HCT116 (cell line): ENCODE results near the gene NCBP2. TPM values are rescaled to one million over a fixed set of nuclear protein-coding genes. Genes with fewer than 3 reads are reported as not detected.
A peak's percentile ranks its signal among the peaks of the same experiment; 100 is the strongest.

Source experiments
- ATAC-seq: fragments of 200-7000 bp; cut with Tn5 transposase; 2 replicates; pipeline ENCODE4 v1.9.1; 2020; ENCODE audit warnings: mild to moderate bottlenecking, moderate library complexity
- BruUV-seq: library from RNA; stranded (reverse); fragments of 400-500 nt; replicated peaks from 2 replicates; lab custom pipeline; 2021; lab: Mats Ljungman, UMichigan
- CTCF ChIA-PET: fragments of 300-600 bp; sonication (Branson Sonifier 250); formaldehyde crosslinking; loops from one replicate; lab custom pipeline; 2021; ENCODE audit warnings: antibody characterized with exemption; lab: Charles Lee
- POLR2A ChIA-PET: fragments of 300-600, 350-600 bp; sonication (Branson Sonifier 250); formaldehyde crosslinking; loops from one replicate; lab custom pipeline; 2021; ENCODE audit warnings: antibody characterized with exemption; lab: Charles Lee
- RAD21 ChIA-PET, 2 experiments: fragments of 300-600 bp; sonication (Branson Sonifier 250); formaldehyde crosslinking; loops; one replicate each; lab custom pipeline; 2023; ENCODE audit warnings: low total read pairs in 2 of 2; ENCODE audit not compliant: uncharacterized antibody in 2 of 2, unreplicated experiment in 2 of 2, low non-redundant PET in 1 of 2; lab: Charles Lee
- DNase-seq: peaks from one replicate; pipeline ENCODE4 v3.0.0-alpha.2; 2010; ENCODE audit warnings: low read depth, low spot score
- H2AFZ ChIP-seq: fragments of 200-600 bp; shearing (Covaris generic), sonication (generic); 2 replicates; pipeline ENCODE4 v1.6.1; 2017; ENCODE audit warnings: low read depth, mixed run types, mixed read lengths, antibody characterized with exemption, low read length; ENCODE audit not compliant: poor library complexity, severe bottlenecking
- H3K27ac ChIP-seq: 2 replicates; pipeline ENCODE4 v1.5.1; 2012; ENCODE audit warnings: low read depth, low read length
- H3K27me3 ChIP-seq: fragments of 200-600 bp; sonication (generic); 2 replicates; pipeline ENCODE4 v1.6.1; 2016; ENCODE audit warnings: mixed run types, low read length, mixed read lengths; ENCODE audit not compliant: insufficient read depth
- H3K36me3 ChIP-seq, 2 experiments: fragments of 200-500 bp in 1 of 2; fragments of 200-600 bp in 1 of 2; sonication (Bioruptor generic) in 1 of 2; sonication (generic) in 1 of 2; 2 replicates each; pipeline versions ENCODE4 v1.5.1 to v1.6.1; 2014 to 2016; ENCODE audit warnings: low read length in 2 of 2, inconsistent platforms in 1 of 2, mixed read lengths in 1 of 2, mixed run types in 1 of 2; ENCODE audit not compliant: insufficient read depth in 2 of 2, control insufficient read depth in 1 of 2
- H3K4me1 ChIP-seq, 2 experiments: fragments of 200-600 bp in 1 of 2; sonication (generic) in 1 of 2; 2 replicates each; pipeline versions ENCODE4 v1.5.1 to v1.6.1; 2012 to 2017; ENCODE audit warnings: low read length in 2 of 2, inconsistent platforms in 1 of 2, mild to moderate bottlenecking in 1 of 2, mixed read lengths in 1 of 2, mixed run types in 1 of 2, moderate library complexity in 1 of 2; ENCODE audit not compliant: insufficient read depth in 2 of 2, control insufficient read depth in 1 of 2
- H3K4me2 ChIP-seq: fragments of 200-600 bp; sonication (generic); 2 replicates; pipeline ENCODE4 v1.6.1; 2017; ENCODE audit warnings: mixed run types, low read length, mixed read lengths
- H3K4me3 ChIP-seq, 2 experiments: fragments of 200-600 bp in 1 of 2; sonication (generic) in 1 of 2; replicated peaks in 1 of 2; 2 replicates each; pipeline ENCODE4 v1.5.1; 2011 to 2016; ENCODE audit warnings: low read length in 2 of 2, control low read depth in 1 of 2, low read depth in 1 of 2, mild to moderate bottlenecking in 1 of 2, mixed read lengths in 1 of 2, mixed run types in 1 of 2
- H3K79me2 ChIP-seq: fragments of 200-600 bp; sonication (generic); 2 replicates; pipeline ENCODE4 v1.6.1; 2017; ENCODE audit warnings: mild to moderate bottlenecking, mixed run types, low read length, moderate library complexity, mixed read lengths; ENCODE audit not compliant: insufficient read depth
- H3K9ac ChIP-seq: fragments of 200-600 bp; sonication (generic); 2 replicates; pipeline ENCODE4 v1.6.1; 2016; ENCODE audit warnings: low read length, mixed read lengths
- H3K9me2 ChIP-seq: fragments of 200-600 bp; sonication (generic), shearing (Covaris generic); 2 replicates; pipeline ENCODE4 v1.6.1; 2017; ENCODE audit warnings: mixed run types, mild to moderate bottlenecking, moderate library complexity; ENCODE audit not compliant: insufficient read depth
- H3K9me3 ChIP-seq, 2 experiments: fragments of 200-500 bp in 1 of 2; fragments of 200-600 bp in 1 of 2; sonication (Bioruptor generic) in 1 of 2; sonication (generic) in 1 of 2; 2 replicates each; pipeline ENCODE4 v1.6.1; 2014 to 2017; ENCODE audit warnings: low read length in 2 of 2, mixed read lengths in 2 of 2, inconsistent platforms in 1 of 2, low read depth in 1 of 2, mild to moderate bottlenecking in 1 of 2, mixed run types in 1 of 2, moderate library complexity in 1 of 2; ENCODE audit not compliant: control insufficient read depth in 1 of 2, insufficient read depth in 1 of 2
- H4K20me1 ChIP-seq: fragments of 200-600 bp; sonication (generic), shearing (Covaris generic); 2 replicates; pipeline ENCODE4 v1.6.1; 2017; ENCODE audit warnings: mixed run types, mild to moderate bottlenecking, moderate library complexity; ENCODE audit not compliant: insufficient read depth
- CBX3 ChIP-seq: IDR thresholded peaks from 2 replicates; pipeline ENCODE4 v1.6.1; 2012; ENCODE audit warnings: low read depth
- CEBPB ChIP-seq: IDR thresholded peaks from 2 replicates; pipeline ENCODE4 v1.6.1; 2012; ENCODE audit warnings: low read depth
- FOSL1 ChIP-seq: IDR thresholded peaks from 2 replicates; pipeline ENCODE4 v1.6.1; 2012; ENCODE audit warnings: low read depth
- JUND ChIP-seq: IDR thresholded peaks from 2 replicates; pipeline ENCODE4 v1.6.1; 2012
- POLR2AphosphoS5 ChIP-seq: IDR thresholded peaks from 2 replicates; pipeline ENCODE4 v1.6.1; 2011; ENCODE audit warnings: mild to moderate bottlenecking, low read depth, low read length, moderate library complexity
- RAD21 ChIP-seq: IDR thresholded peaks from 2 replicates; pipeline ENCODE4 v1.6.1; 2012; ENCODE audit warnings: low read depth, mild to moderate bottlenecking
- SIN3A ChIP-seq: IDR thresholded peaks from 2 replicates; pipeline ENCODE4 v1.6.1; 2012; ENCODE audit warnings: low read depth
- SP1 ChIP-seq: IDR thresholded peaks from 2 replicates; pipeline ENCODE4 v1.6.1; 2012; ENCODE audit warnings: low read depth
- SRF ChIP-seq: IDR thresholded peaks from 2 replicates; pipeline ENCODE4 v1.6.1; 2012; ENCODE audit warnings: low read depth
- TCF7L2 ChIP-seq: IDR thresholded peaks from 2 replicates; pipeline ENCODE4 v1.7.0; 2011; ENCODE audit warnings: borderline replicate concordance, inconsistent platforms; ENCODE audit not compliant: insufficient read depth, insufficient read length; ENCODE audit errors: extremely low read depth
- YY1 ChIP-seq: IDR thresholded peaks from 2 replicates; pipeline ENCODE4 v1.6.1; 2011; ENCODE audit warnings: low read length, low read depth, moderate library complexity, mild to moderate bottlenecking; ENCODE audit not compliant: insufficient replicate concordance; ENCODE audit errors: extremely low read depth
- ZFX ChIP-seq: fragments of 450-650 bp; IDR thresholded peaks from 2 replicates; pipeline ENCODE4 v1.6.1; 2017
- ZNF274 ChIP-seq: fragments of 200-500 bp; sonication (Bioruptor generic); IDR thresholded peaks from 2 replicates; pipeline ENCODE4 v1.6.1; 2014; ENCODE audit warnings: mild to moderate bottlenecking, low read depth, low read length, inconsistent platforms
- intact Hi-C: fragments of 100-400 bp; cut with micrococcal nuclease; formaldehyde crosslinking; loops from 2 replicates; pipeline ENCODE4 v1.10.0; 2022
- total RNA-seq: library from RNA; stranded (reverse); gene quantifications from one replicate; pipeline ENCODE4 v1.2.1, GENCODE V29; 2021; ENCODE audit not compliant: unreplicated experiment
- TF ChIP-seq, protein P1 (sequence below): IDR thresholded peaks from 2 replicates; pipeline ENCODE4 v1.6.1; 2011; ENCODE audit warnings: mild to moderate bottlenecking, low read length, moderate library complexity; ENCODE audit not compliant: insufficient replicate concordance; ENCODE audit errors: extremely low read depth
- TF ChIP-seq, protein P2 (sequence below), 3 experiments: fragments of 200-600 bp in 1 of 3; sonication (generic) in 1 of 3; IDR thresholded peaks in 2 of 3; conservative IDR thresholded peaks in 1 of 3; 2 replicates each; pipeline ENCODE4 v1.5.1; 2012 to 2017; ENCODE audit warnings: low read depth in 2 of 3, low read length in 2 of 3, antibody characterized with exemption in 1 of 3, borderline replicate concordance in 1 of 3, control low read depth in 1 of 3, mild to moderate bottlenecking in 1 of 3, mixed read lengths in 1 of 3, mixed run types in 1 of 3, moderate library complexity in 1 of 3; ENCODE audit not compliant: insufficient read depth in 1 of 3
- TF ChIP-seq, protein P3 (sequence below): IDR thresholded peaks from 2 replicates; pipeline ENCODE4 v1.6.1; 2012

NCBP2 gene
- total RNA-seq, 1 experiment from 2014 or later: 82.4 TPM

DNA sequence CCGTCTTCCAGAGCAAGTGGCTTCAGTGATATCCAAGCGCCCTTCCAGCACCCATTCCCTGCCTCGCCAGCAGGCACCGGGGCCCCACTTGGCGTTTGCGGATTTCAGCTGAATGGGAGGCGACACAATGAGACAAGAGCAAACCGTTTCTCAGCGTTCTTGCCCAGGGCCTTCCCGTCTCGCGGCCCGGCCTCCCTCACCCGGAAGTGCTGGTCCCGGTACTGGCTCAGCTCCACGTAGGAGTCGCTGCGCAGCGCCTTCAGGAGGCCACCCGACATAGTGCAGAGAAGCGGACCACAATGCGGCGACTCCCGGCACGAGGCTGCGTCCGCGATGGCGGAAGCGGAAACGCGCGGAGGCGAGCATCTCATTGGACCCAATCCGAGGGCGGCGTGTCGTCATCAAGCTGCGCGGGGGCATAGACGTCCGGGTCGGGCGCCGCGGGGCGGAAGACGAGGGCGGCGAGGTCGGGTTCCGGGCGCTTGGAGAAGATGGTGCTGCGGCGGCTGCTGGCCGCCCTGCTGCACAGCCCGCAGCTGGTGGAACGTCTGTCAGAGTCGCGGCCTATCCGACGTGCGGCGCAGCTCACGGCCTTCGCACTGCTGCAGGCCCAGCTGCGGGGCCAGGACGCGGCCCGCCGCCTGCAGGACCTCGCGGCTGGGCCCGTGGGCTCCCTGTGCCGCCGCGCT, at the start of gene NCBP2 (continued):
- TF ChIP-seq, protein P1, sequence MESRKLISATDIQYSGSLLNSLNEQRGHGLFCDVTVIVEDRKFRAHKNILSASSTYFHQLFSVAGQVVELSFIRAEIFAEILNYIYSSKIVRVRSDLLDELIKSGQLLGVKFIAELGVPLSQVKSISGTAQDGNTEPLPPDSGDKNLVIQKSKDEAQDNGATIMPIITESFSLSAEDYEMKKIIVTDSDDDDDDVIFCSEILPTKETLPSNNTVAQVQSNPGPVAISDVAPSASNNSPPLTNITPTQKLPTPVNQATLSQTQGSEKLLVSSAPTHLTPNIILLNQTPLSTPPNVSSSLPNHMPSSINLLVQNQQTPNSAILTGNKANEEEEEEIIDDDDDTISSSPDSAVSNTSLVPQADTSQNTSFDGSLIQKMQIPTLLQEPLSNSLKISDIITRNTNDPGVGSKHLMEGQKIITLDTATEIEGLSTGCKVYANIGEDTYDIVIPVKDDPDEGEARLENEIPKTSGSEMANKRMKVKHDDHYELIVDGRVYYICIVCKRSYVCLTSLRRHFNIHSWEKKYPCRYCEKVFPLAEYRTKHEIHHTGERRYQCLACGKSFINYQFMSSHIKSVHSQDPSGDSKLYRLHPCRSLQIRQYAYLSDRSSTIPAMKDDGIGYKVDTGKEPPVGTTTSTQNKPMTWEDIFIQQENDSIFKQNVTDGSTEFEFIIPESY: peak; percentile 68
- TF ChIP-seq ZNF274: no peak
- TF ChIP-seq ZFX: peak; percentile 95
- no peak for TF ChIP-seq FOSL1
- TF ChIP-seq YY1: peak; percentile 88

DNA sequence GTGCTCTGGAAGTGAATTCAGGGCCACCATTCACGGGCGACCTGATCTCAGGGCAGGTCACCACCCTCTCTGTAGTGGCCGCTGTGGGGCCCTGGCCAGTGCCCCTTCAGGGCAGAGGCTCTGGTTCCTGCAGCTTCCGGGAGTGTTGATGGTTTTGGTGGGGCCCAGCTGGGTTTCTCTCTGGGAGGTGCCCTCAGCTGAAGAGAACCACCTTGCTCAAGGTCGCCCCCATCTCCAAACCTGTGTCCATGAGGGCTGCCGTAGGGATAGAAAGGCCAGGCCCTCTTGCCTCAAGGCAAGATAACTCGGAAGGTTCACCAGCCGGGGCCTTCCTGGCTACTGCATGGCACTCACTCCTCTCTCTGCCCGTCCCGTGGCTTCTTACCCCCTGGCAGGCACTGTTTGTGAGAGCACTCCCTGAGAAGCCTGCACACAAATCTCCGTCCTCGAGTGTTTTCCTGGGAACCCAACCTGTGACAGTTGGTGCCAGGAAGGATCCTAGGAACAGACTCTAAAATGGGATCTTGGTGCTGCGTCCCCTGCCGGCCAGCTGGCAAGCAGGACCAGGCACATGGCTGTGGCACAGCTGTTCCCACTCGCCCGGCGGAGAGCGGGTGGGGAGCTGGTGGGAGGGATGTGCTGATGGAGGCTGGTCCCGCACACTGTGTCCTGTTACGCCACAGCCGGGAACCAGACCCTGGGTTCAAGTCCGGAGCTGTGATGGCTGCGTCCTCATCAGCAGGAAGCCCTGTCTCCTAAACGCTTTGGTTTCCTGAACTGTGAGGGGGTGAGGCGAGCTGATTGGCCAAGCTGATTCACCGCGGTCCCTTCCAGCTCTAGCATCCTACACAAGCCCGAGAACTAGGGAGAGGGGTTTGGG, 49.5 kb upstream of the NCBP2 start:
- CTCF ChIA-PET: no interaction called here
- Histone ChIP-seq H3K36me3 (no peaks in the 10 kb centered on the region), H3K9me2 (no peaks in the 10 kb centered on the region), H3K27ac (no peak overlapping the region), H3K4me1 (peaks cover 0 to 4% of the 10 kb centered on the region in 2 experiments; a peak in 1 of 4 replicates), H2AFZ (no peak overlapping the region), H3K79me2 (no peaks in the 10 kb centered on the region), H3K27me3 (no peaks in the 10 kb centered on the region), H3K4me3 (no peak overlapping the region), H3K9me3 (no peaks in the 10 kb centered on the region), H4K20me1 (no peaks in the 10 kb centered on the region), H3K4me2 (no peak overlapping the region), H3K9ac (no peak overlapping the region)
- POLR2A ChIA-PET: no interaction called here
- RAD21 ChIA-PET: no interaction called here
- BruUV-seq: no TSS peak
- DNase-seq (no peak), ATAC-seq (no peak)
- intact Hi-C loops: no loop called here
- TF ChIP-seq, protein P2, sequence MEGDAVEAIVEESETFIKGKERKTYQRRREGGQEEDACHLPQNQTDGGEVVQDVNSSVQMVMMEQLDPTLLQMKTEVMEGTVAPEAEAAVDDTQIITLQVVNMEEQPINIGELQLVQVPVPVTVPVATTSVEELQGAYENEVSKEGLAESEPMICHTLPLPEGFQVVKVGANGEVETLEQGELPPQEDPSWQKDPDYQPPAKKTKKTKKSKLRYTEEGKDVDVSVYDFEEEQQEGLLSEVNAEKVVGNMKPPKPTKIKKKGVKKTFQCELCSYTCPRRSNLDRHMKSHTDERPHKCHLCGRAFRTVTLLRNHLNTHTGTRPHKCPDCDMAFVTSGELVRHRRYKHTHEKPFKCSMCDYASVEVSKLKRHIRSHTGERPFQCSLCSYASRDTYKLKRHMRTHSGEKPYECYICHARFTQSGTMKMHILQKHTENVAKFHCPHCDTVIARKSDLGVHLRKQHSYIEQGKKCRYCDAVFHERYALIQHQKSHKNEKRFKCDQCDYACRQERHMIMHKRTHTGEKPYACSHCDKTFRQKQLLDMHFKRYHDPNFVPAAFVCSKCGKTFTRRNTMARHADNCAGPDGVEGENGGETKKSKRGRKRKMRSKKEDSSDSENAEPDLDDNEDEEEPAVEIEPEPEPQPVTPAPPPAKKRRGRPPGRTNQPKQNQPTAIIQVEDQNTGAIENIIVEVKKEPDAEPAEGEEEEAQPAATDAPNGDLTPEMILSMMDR (IDR thresholded peaks at IDR 0.05 in 2 of 3, conservative IDR thresholded peaks at IDR 0.05 in 1 of 3; ENCODE audit: borderline replicate concordance in 1 of 3, insufficient read depth in 1 of 3, low read depth in 2 of 3, low read length in 2 of 3): no peak
- TF ChIP-seq ZNF274 (no peak), YY1 (no peak), POLR2AphosphoS5 (no peak), FOSL1 (no peak), SP1 (no peak), RAD21 (no peak), SIN3A (no peak), TCF7L2 (no peak), JUND (no peak), SRF (no peak), CBX3 (no peak), CEBPB (no peak)
- TF ChIP-seq, protein P1: no peak
- TF ChIP-seq, protein P3, sequence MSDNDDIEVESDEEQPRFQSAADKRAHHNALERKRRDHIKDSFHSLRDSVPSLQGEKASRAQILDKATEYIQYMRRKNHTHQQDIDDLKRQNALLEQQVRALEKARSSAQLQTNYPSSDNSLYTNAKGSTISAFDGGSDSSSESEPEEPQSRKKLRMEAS: no peak
